CD14-positive monocyte (primary cell): ENCODE measurements around the gene ZP2. TPM values are rescaled to one million over a fixed set of nuclear protein-coding genes. Genes with fewer than 3 reads are reported as not detected.

Experiments used
- DNase-seq, 3 donors: peaks; one replicate each; pipeline ENCODE4 v3.0.0-alpha.2; 2011 to 2022
- H2AFZ ChIP-seq: 2 replicates; pipeline ENCODE4 v1.6.0; 2012; ENCODE audit warnings: mild to moderate bottlenecking, low read depth, low read length, inconsistent platforms; ENCODE audit not compliant: insufficient read depth, poor library complexity, severe bottlenecking
- H3K27ac ChIP-seq, 2 donors: 1 replicate in 1 of 2; 2 replicates in 1 of 2; pipeline ENCODE4 v1.5.1; 2012 to 2013; ENCODE audit warnings: low read length in 2 of 2, control low read depth in 1 of 2, inconsistent platforms in 1 of 2, low read depth in 1 of 2, mild to moderate bottlenecking in 1 of 2
- H3K27me3 ChIP-seq, 2 donors: one replicate each; pipeline versions ENCODE4 v1.6.0 to v1.6.1; 2011 to 2013; ENCODE audit warnings: low read length in 2 of 2; ENCODE audit not compliant: control insufficient read depth in 2 of 2, insufficient read depth in 2 of 2
- H3K36me3 ChIP-seq, 2 donors: replicated peaks in 1 of 2; 1 replicate in 1 of 2; 2 replicates in 1 of 2; pipeline versions ENCODE4 v1.5.1 to v1.6.1; 2012 to 2013; ENCODE audit warnings: low read length in 2 of 2, control low read depth in 1 of 2, inconsistent platforms in 1 of 2, mild to moderate bottlenecking in 1 of 2; ENCODE audit not compliant: insufficient read depth in 2 of 2, control insufficient read depth in 1 of 2
- H3K4me1 ChIP-seq, 2 donors: 1 replicate in 1 of 2; 2 replicates in 1 of 2; pipeline versions ENCODE4 v1.5.1 to v1.6.1; 2012 to 2013; ENCODE audit warnings: low read length in 2 of 2, control low read depth in 1 of 2, inconsistent platforms in 1 of 2, mild to moderate bottlenecking in 1 of 2, moderate library complexity in 1 of 2; ENCODE audit not compliant: insufficient read depth in 2 of 2, control insufficient read depth in 1 of 2
- H3K4me2 ChIP-seq: replicated peaks from 2 replicates; pipeline ENCODE3; 2012; ENCODE audit warnings: low read length, moderate library complexity, mild to moderate bottlenecking; ENCODE audit not compliant: poor library complexity, severe bottlenecking; ENCODE audit errors: extremely low read depth
- H3K4me3 ChIP-seq, 3 experiments: fragments of 200-600 bp in 1 of 3; sonication (generic) in 1 of 3; replicated peaks in 1 of 3; 1 replicate in 2 of 3; 2 replicates in 1 of 3; pipeline ENCODE4 v1.5.1; 2011 to 2013; ENCODE audit warnings: low read length in 3 of 3, mild to moderate bottlenecking in 3 of 3, control low read depth in 2 of 3, low read depth in 2 of 3, inconsistent platforms in 1 of 3, moderate library complexity in 1 of 3
- H3K79me2 ChIP-seq: 2 replicates; pipeline ENCODE4 v1.6.0; 2012; ENCODE audit warnings: mild to moderate bottlenecking, control low read depth, inconsistent platforms, low read length, moderate library complexity; ENCODE audit not compliant: insufficient read depth
- H3K9ac ChIP-seq: 2 replicates; pipeline ENCODE4 v1.6.0; 2017; ENCODE audit warnings: low read length, mild to moderate bottlenecking; ENCODE audit not compliant: insufficient read depth, poor library complexity, severe bottlenecking
- H3K9me3 ChIP-seq, 2 donors: replicated peaks in 1 of 2; 1 replicate in 1 of 2; 2 replicates in 1 of 2; pipeline versions ENCODE4 v1.5.1 to v1.6.1; 2012 to 2013; ENCODE audit warnings: low read length in 2 of 2, control low read depth in 1 of 2; ENCODE audit not compliant: control insufficient read depth in 1 of 2, insufficient read depth in 1 of 2
- H4K20me1 ChIP-seq: 2 replicates; pipeline ENCODE4 v1.6.0; 2012; ENCODE audit warnings: mild to moderate bottlenecking, low read length, control low read depth, moderate library complexity; ENCODE audit not compliant: insufficient read depth
- H3K27ac Mint-ChIP-seq, 7 donors: one replicate each; pipeline ENCODE4 v1.8.0; 2020; ENCODE audit warnings: mild to moderate bottlenecking in 7 of 7, mixed read lengths in 7 of 7, moderate library complexity in 6 of 7, inconsistent platforms in 2 of 7
- H3K27me3 Mint-ChIP-seq, 3 donors: one replicate each; pipeline ENCODE4 v1.8.0; 2021 to 2022; ENCODE audit warnings: low read depth in 3 of 3, mild to moderate bottlenecking in 3 of 3, mixed read lengths in 3 of 3, moderate library complexity in 3 of 3, inconsistent platforms in 1 of 3
- H3K36me3 Mint-ChIP-seq, 2 donors: one replicate each; pipeline ENCODE4 v1.8.0; 2020; ENCODE audit warnings: mixed read lengths in 2 of 2, inconsistent platforms in 1 of 2, mild to moderate bottlenecking in 1 of 2
- H3K4me1 Mint-ChIP-seq: one replicate; pipeline ENCODE4 v1.8.0; 2020; ENCODE audit warnings: mild to moderate bottlenecking, mixed read lengths
- H3K4me3 Mint-ChIP-seq, 2 donors: one replicate each; pipeline ENCODE4 v1.8.0; 2020; ENCODE audit warnings: mild to moderate bottlenecking in 2 of 2, mixed read lengths in 2 of 2, moderate library complexity in 1 of 2
- H3K9me3 Mint-ChIP-seq, 7 donors: one replicate each; pipeline ENCODE4 v1.8.0; 2020 to 2022; ENCODE audit warnings: mixed read lengths in 7 of 7, mild to moderate bottlenecking in 6 of 7, moderate library complexity in 6 of 7, inconsistent platforms in 2 of 7
- WGBS: methylation state at CpG from one replicate; pipeline ENCODE4 v1.1.5; 2013; ENCODE audit warnings: missing lambda C conversion rate; ENCODE audit not compliant: insufficient coverage; 5-methylcytosine and 5-hydroxymethylcytosine counted together
- intact Hi-C, 2 donors: fragments of 100-400 bp; cut with micrococcal nuclease; formaldehyde crosslinking; loops; one replicate each; pipeline versions ENCODE4 v1.15.0 to v1.15.1; 2023
- polyA plus RNA-seq, 3 donors: library from polyadenylated mRNA; depleted of rRNA in 1 of 3; unstranded in 2 of 3; stranded (reverse) in 1 of 3; fragments of 300-500 nt in 2 of 3; fragments of >200 nt in 1 of 3; fragmentation: Illumina TruSeq in 2 of 3; gene quantifications; 1 replicate in 2 of 3; 2 replicates in 1 of 3; pipeline ENCODE4 v1.2.3, GENCODE V29; 2012 to 2021
- TF ChIP-seq, protein P1 (sequence below): fragments of 200-600 bp; IDR thresholded peaks from one replicate; pipeline ENCODE4 v1.8.0; 2022; ENCODE audit warnings: antibody characterized with exemption, mild to moderate bottlenecking

The ZP2 gene
- polyA plus RNA-seq, 3 donors = not detected

DNA sequence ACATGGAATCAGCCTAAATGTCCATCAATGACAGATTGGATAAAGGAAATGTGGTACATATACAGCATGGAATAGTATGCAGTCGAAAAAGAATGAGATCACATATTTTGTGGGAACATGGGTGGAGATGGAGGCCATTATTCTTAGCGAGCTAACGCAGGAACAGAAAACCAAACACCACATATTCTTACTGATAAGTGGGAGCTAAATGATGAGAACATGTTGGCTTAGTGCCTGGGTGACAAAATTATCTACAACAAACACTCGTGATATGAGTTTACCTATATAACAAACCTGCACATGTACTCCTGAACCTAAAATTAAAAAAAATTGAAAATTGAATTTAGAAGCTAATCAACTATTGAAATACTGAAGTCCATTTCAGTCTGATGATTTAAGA, 28.3 kb upstream of the ZP2 start:
- Mint-ChIP-seq H3K27ac (no peak overlapping the region), H3K4me1 (no peaks in the 10 kb centered on the region), H3K4me3 (no peak overlapping the region), H3K36me3 (no peaks in the 10 kb centered on the region), H3K27me3 (peaks cover 2 to 16% (median 9%) of the 10 kb centered on the region in 3 donors), H3K9me3 (peaks cover 0 to 11% (median 3%) of the 10 kb centered on the region in 7 donors)
- H3K4me2 ChIP-seq = no peak overlapping the region
- H3K79me2 ChIP-seq = no peaks in the 10 kb centered on the region
- TF ChIP-seq, protein P1, sequence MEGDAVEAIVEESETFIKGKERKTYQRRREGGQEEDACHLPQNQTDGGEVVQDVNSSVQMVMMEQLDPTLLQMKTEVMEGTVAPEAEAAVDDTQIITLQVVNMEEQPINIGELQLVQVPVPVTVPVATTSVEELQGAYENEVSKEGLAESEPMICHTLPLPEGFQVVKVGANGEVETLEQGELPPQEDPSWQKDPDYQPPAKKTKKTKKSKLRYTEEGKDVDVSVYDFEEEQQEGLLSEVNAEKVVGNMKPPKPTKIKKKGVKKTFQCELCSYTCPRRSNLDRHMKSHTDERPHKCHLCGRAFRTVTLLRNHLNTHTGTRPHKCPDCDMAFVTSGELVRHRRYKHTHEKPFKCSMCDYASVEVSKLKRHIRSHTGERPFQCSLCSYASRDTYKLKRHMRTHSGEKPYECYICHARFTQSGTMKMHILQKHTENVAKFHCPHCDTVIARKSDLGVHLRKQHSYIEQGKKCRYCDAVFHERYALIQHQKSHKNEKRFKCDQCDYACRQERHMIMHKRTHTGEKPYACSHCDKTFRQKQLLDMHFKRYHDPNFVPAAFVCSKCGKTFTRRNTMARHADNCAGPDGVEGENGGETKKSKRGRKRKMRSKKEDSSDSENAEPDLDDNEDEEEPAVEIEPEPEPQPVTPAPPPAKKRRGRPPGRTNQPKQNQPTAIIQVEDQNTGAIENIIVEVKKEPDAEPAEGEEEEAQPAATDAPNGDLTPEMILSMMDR = no peak
- whole genome bisulfite sequencing = no CpG with 5 or more reads among the region's 4 CpGs
- H4K20me1 ChIP-seq = no peaks in the 10 kb centered on the region
- no peak overlapping the region for H3K9ac ChIP-seq
- no peak overlapping the region for H2AFZ ChIP-seq
- no peak overlapping the region for H3K27ac ChIP-seq
- no peak overlapping the region for H3K4me3 ChIP-seq
- H3K27me3 ChIP-seq = no peaks in the 10 kb centered on the region
- intact Hi-C loops = no loop called here
- H3K9me3 ChIP-seq = peaks cover 0 to 4% of the 10 kb centered on the region in 2 donors
- H3K36me3 ChIP-seq = no peaks in the 10 kb centered on the region
- no peak for DNase-seq
- H3K4me1 ChIP-seq = no peaks in the 10 kb centered on the region

DNA sequence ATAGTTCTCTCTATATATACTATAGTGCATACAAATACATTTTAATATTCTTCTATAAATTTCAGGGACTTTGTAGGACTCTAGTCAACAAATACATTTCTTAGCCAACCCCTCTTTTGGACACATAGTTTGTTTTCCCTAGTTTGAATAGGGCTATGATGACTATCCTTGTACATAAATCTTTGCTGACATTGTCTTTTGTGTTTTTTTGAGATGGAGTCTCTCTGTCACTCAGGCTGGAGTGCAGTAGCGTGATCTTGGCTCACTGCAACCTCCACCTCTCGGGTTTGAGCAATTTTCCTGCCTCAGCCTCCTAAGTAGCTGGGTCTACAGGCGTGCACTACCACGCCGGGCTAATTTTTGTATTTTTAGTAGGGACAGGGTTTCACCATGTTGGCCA, 25.5 kb upstream of the ZP2 start:
- no peak overlapping the region for H3K27ac ChIP-seq
- no peaks in the 10 kb centered on the region for H3K79me2 ChIP-seq
- WGBS = 67% methylated on average over 1 of the region's 5 CpGs
- no peak overlapping the region for H3K4me2 ChIP-seq
- H4K20me1 ChIP-seq = no peaks in the 10 kb centered on the region
- Mint-ChIP-seq H3K4me3 (no peak overlapping the region), H3K27me3 (peaks cover 2 to 16% (median 11%) of the 10 kb centered on the region in 3 donors), H3K4me1 (no peaks in the 10 kb centered on the region), H3K9me3 (peaks cover 0 to 13% (median 3%) of the 10 kb centered on the region in 7 donors), H3K36me3 (no peaks in the 10 kb centered on the region), H3K27ac (no peak overlapping the region)
- peaks cover 0 to 4% of the 10 kb centered on the region in 2 donors for H3K9me3 ChIP-seq
- H2AFZ ChIP-seq = no peak overlapping the region
- H3K4me3 ChIP-seq = no peak overlapping the region
- TF ChIP-seq, protein P1 = no peak
- DNase-seq = no peak
- no peaks in the 10 kb centered on the region for H3K36me3 ChIP-seq
- H3K27me3 ChIP-seq = peaks cover 1 to 2% of the 10 kb centered on the region in 2 donors
- H3K9ac ChIP-seq = no peak overlapping the region
- intact Hi-C loops = no loop called here
- no peaks in the 10 kb centered on the region for H3K4me1 ChIP-seq
